ENCODE measurements around the gene SP4.

- TF ChIP-seq, protein P1, sequence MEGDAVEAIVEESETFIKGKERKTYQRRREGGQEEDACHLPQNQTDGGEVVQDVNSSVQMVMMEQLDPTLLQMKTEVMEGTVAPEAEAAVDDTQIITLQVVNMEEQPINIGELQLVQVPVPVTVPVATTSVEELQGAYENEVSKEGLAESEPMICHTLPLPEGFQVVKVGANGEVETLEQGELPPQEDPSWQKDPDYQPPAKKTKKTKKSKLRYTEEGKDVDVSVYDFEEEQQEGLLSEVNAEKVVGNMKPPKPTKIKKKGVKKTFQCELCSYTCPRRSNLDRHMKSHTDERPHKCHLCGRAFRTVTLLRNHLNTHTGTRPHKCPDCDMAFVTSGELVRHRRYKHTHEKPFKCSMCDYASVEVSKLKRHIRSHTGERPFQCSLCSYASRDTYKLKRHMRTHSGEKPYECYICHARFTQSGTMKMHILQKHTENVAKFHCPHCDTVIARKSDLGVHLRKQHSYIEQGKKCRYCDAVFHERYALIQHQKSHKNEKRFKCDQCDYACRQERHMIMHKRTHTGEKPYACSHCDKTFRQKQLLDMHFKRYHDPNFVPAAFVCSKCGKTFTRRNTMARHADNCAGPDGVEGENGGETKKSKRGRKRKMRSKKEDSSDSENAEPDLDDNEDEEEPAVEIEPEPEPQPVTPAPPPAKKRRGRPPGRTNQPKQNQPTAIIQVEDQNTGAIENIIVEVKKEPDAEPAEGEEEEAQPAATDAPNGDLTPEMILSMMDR (IDR thresholded peaks at IDR 0.05) = no peak
- no peak for TF ChIP-seq POLR2AphosphoS5 (IDR thresholded peaks at IDR 0.05)
- no peak for TF ChIP-seq POLR2A (IDR thresholded peaks at IDR 0.05)
These were observed 15.4 kb downstream of the SP4 start for GRCh38 chr7:21443149-21443841.

Data from gastroesophageal sphincter (tissue), 3 donors.